NCI-H1105 treated with DMSO at 0.1 percent for 48 hours (cell line): ENCODE measurements around the gene TTC12.

Experiments used
- DNase-seq: peaks from one replicate; lab custom pipeline; 2025; lab: John Stamatoyannopoulos, UW

Gene TTC12

GRCh38 chr11:113373981-113374560 is 59.7 kb downstream of the TTC12 start:
- DNase-seq, result no peak

DNA sequence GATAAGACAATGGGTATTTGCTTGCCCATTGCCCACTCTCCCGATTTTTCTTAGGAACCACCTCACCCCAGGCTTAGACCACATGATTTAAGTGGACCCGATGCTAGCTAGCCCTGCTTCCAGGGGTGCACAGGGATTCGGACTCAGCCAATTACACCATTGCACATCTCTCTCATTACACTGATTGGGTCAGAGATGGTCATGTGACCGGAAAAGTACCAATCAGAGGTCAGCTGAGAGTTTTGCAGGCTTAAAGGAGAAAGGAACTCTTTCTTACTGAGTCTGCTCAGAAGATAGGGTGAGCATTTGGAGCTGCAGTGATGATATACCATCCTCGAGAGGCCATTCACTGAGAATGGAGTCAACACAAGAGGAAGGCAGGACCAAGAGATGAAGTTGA is 61.0 kb downstream of the TTC12 start:
- no peak for DNase-seq

DNA sequence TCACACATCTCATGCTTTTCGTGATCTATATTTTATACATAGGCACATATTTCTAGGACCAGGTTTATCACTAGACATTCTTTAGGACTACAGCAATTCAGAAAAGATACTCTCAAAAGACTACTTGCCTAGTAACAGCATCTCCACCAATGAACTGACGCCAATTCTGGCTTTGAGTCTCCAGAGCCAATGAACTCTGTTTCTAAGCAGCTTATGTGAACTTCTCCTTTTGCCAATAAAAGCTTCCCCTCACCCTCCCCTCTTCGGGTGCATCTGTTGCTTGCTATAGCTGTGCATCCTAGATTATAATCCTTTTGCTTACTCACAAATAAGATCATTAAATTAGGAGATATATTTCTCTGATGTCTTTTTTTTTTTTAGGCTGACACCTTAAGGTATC is 61.8 kb downstream of the TTC12 start:
- DNase-seq, result no peak

DNA sequence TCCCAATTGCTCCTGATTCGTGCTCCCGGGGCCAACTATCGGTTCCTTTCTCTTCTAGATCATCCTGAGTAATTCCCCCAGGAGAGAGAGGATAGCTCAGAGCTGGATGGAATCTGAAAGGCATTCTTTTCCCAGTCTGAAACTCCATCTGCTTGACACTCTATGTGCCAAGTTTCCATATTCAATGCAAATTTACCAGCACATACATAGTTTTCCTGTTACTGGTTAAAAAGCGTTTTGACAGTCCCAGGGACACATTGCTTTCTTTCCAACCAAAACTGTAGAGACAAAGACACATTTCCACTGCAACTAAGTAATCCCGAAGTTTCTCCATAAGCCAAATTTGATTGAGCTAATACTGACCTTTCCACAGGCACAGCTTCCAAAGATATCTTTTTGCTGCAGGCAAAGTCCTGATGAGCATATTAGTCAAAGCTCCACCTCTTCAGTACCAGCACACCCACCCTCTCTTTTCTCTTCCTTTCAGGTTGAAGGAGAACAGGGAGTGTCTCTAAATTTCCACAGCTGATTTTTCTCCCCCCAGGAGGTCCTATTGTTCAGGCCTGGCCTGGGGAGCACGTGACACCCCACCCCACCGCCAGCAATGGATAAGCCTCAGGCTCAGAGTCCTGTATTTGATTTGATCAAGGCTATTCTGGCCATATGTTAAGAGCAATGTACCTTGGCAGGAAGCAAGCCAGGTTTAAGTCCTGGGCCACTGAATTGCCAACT is 63.5 kb downstream of the TTC12 start:
- no peak for DNase-seq

GRCh38 chr11:113378692-113379091 is 64.3 kb downstream of the TTC12 start:
- DNase-seq, result no peak

DNA sequence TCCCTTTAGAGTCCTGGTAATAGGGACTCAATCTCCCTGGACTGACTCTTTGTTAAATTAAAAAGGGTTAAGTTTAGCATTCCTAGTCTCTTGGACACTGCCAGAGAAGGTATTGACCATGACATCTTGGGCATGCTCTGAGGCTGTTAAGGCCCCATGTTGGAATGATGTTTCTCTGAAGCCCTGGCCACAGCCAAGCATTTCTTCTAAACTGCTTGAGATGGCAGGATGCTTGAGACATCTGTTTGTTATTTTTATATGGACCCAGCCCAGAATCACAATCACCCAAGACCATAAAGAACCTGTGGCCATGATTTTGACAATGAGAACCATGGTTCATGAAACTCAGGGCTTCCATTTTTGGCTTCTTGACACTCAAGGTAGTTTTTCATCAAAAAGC is 67.7 kb downstream of the TTC12 start:
- no peak for DNase-seq

GRCh38 chr11:113384551-113384950 is 70.2 kb downstream of the TTC12 start:
- peak; percentile 35 for DNase-seq

- no peak for DNase-seq
These were observed 71.4 kb downstream of the TTC12 start for GRCh38 chr11:113385749-113386148.

DNA sequence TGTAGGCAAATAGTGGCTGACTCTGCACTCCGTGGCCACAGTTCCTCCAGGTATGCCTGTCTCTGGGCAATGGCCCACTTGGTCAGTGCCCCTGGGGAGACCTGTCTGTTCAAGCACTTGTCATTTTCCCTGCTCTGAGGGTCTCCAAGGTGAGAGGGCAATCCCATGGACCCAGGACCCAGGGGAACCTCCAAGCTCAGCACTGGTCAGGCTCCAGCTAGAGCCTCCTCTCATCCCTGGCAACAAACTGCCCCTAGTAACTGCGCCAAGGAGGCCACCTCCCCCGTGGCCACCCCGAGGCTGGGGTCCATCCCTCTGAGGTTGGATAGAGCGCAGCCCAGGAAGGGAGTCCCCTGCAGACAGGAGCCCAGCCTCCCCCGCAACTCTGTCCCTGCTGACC is 72.5 kb downstream of the TTC12 start:
- no peak for DNase-seq

DNA sequence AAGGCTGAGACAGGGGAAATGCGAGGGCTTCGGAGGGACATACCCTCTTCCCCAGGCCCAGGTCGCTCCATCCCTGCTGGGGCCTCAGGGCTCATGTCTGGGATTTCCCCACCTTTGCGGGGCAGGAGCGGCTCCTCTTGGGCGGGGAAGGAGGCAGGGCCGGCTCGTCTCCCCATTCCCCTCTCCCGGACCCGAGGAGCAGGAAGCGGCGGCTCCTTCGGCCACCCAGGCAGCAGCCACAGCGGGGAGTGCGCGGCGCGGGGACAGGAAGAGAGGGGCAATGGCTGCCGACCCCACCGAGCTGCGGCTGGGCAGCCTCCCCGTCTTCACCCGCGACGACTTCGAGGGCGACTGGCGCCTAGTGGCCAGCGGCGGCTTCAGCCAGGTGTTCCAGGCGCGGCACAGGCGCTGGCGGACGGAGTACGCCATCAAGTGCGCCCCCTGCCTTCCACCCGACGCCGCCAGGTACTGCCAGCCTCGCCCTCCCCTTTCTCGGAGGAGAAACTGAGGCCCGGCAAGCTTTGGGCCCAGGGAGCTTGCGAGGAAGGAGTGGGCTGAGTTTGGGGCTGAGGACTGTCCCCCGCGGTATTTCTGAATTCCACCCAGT is 73.3 kb downstream of the TTC12 start, which contains the start of gene ANKK1:
Gene ANKK1, plus strand, starts transcription at position 175 of the 607 bp plus-strand sequence. Its CDS starts 106 bp downstream, at position 281.
- no peak for DNase-seq

DNA sequence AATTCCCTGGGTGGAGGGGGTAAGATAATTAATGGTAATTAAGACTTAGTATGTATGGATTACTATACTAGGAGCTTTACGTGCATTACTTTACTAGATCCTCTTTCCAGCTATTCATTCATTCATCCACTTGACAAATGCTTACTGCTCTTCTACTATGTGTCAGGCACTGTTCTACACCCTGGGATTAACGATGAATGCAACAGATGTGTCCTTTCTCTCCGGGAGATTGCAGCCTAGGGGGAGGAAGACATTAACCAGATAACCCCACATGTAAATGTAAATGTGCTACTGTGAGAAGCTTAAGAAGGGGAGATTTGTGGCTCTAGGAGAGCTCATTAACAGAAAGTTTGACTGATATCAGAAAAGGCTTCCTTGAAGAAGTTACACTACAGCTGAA is 74.9 kb downstream of the TTC12 start:
- no peak for DNase-seq

DNA sequence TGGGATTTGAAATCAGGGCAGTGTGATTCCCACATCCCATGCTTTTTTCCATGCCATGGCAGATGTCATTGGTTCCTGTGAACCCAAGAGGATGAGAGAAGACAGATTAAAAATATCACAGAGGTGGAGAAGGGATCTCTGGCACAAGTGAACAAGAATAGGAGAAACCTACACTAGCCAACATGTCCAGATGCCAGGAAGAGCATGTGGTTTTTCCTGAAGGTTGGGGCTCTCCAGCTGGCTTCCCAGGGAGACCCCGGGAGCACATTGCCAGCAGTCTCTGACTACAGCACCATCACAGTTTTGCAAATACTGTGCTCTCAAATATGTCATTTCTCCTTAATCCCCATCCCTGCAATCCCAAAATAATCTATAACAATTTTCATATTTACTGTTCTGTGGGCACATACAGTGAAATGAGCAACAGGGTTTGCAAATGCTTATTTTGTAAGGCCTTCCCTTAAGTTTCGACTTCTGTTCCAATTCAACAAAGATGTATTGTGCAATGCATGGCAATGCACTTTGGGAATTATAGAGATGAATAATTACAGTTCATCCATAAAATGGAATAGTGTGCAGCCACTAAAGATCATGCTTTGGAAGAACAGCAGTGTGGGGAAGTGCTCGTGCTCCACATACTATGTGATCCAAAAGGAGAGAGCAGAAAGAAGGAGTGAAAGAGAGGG is 78.0 kb downstream of the TTC12 start:
- no peak for DNase-seq

GRCh38 chr11:113393501-113393985 is 79.2 kb downstream of the TTC12 start:
- no peak for DNase-seq

- DNase-seq, result no peak
These were observed 80.5 kb downstream of the TTC12 start for GRCh38 chr11:113394919-113395318.

GRCh38 chr11:113395782-113396336 is 81.5 kb downstream of the TTC12 start:
- DNase-seq, result no peak

DNA sequence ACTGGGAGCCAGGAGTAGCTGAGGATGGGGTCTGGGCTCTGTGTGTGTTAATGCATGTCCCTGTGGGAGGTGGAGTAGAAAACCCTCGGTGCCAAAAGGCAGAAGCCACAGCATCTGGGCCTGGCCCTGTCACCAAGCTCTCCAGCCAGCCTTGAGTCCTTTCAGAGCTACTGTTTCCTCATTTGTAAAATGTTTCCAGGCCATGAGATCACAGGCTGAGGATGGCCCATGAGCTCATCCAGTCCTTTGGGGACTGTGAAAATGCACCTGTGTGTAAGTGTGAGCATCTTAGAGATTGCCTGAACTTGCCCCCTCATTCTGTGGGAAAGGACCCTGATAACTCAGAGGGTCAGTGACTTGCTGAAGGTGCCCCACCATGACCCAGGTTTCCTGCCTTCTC is 82.3 kb downstream of the TTC12 start:
- DNase-seq, result no peak

- DNase-seq, result no peak
These were observed 82.8 kb downstream of the TTC12 start for GRCh38 chr11:113397212-113397611.

GRCh38 chr11:113397821-113398220 is 83.4 kb downstream of the TTC12 start:
- no peak for DNase-seq

DNA sequence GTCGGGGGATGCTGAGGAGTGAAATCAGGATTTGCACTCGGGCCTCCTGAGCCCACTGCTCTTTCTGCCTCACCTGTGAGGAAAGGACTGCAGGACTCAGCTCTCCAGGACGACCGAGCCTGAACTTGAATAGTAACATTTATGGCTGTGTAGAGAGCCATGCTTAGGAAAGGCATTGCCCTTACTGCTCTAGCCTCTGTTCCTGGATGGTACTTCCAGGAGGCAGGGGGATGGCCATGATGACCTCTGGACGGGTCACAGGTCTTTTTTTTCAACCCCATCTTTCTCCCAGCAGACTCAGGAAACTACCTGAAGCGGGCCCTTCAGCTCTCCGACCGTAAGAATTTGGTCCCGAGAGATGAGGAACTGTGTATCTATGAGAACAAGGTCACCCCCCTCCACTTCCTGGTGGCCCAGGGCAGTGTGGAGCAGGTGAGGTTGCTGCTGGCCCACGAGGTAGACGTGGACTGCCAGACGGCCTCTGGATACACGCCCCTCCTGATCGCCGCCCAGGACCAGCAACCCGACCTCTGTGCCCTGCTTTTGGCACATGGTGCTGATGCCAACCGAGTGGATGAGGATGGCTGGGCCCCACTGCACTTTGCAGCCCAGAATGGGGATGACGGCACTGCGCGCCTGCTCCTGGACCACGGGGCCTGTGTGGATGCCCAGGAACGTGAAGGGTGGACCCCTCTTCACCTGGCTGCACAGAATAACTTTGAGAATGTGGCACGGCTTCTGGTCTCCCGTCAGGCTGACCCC is 84.5 kb downstream of the TTC12 start:
- no peak for DNase-seq

DNA sequence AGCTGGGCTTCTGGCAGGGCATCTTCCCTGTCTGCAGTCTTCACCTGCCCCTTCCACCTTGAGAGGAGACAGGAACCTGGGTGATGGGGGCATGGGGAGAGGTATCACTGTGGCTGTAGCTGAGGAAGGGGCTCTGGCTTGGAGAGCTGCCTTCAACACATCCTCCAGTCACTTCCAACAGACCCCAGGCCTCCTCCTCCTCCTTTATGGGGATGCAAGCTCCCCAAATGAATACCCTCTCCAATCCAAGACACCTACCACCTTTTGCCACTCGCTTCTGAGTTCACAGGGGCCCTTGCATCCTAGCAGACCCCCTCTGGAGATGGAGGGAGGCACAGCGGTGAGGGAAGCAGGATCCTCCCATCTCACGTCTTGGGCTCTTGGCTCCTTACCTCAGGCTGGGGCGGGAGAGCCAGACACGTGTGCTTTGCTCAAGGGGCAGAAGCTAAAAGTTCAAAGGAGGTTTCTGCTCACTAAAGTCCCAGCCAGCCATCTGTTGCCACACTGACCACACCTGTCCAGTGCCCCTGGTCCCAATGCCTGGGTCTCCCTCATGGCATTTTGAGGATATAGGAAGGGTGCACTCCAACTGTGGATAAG is 86.3 kb downstream of the TTC12 start:
- DNase-seq, result no peak

GRCh38 chr11:113401718-113402117 is 87.3 kb downstream of the TTC12 start:
- peak; percentile 94 for DNase-seq
